K562 (cell line): Measurements from ENCODE around the gene COX6A2. TPM values are rescaled to one million over a fixed set of nuclear protein-coding genes. Genes with fewer than 3 reads are reported as not detected.
A peak's percentile ranks its signal among the peaks of the same experiment; 100 is the strongest.

Source experiments
- ATAC-seq: fragments of 200-7000 bp; cut with Tn5 transposase; 3 replicates; pipeline ENCODE4 v1.9.1; 2020; ENCODE audit warnings: moderate library complexity
- BruUV-seq: library from RNA; stranded (reverse); fragments of 400-500 nt; replicated peaks from 2 replicates; lab custom pipeline; 2021; lab: Mats Ljungman, UMichigan
- CTCF ChIA-PET: fragments of 300-600 bp; formaldehyde crosslinking; extraction: SDS; loops from one replicate; lab custom pipeline; 2021; ENCODE audit warnings: low intra/inter-chr PET ratio; lab: Yijun Ruan, JAX
- POLR2A ChIA-PET: fragments of 300-600, 350-650 bp; sonication (Branson Sonifier 250); formaldehyde crosslinking; extraction: SDS; loops from one replicate; lab custom pipeline; 2021; ENCODE audit warnings: antibody characterized with exemption, inconsistent platforms; lab: Yijun Ruan, JAX
- DNase-seq, 4 experiments: peaks; one replicate each; pipeline versions ENCODE4 v3.0.0 to v3.0.0-alpha.2; 2011 to 2018; ENCODE audit warnings: low spot score in 3 of 4, mixed read lengths in 3 of 4; ENCODE audit errors: extremely low read depth in 1 of 4
- FAIRE-seq: peaks from 2 replicates; lab custom pipeline; 2011; peaks lifted over from hg19 to GRCh38; lab: Jason Lieb, UNC
- H2AFZ ChIP-seq: 2 replicates; pipeline ENCODE4 v1.6.0; 2011; ENCODE audit warnings: low read depth, low read length, control low read depth, inconsistent platforms
- H3K27ac ChIP-seq: fragments of 200-600 bp; 3 replicates; pipeline ENCODE4 v1.8.0; 2011; ENCODE audit warnings: low read depth, mild to moderate bottlenecking, control low read depth, inconsistent platforms, low read length, moderate library complexity, mixed read lengths; ENCODE audit errors: extremely low read depth
- H3K27me3 ChIP-seq, 2 experiments: fragments of 300-600 bp in 1 of 2; 2 replicates in 1 of 2; 3 replicates in 1 of 2; pipeline versions ENCODE4 v1.6.0 to v1.8.0; 2011; ENCODE audit warnings: inconsistent platforms in 2 of 2, low read length in 2 of 2, mild to moderate bottlenecking in 1 of 2, mixed read lengths in 1 of 2, moderate library complexity in 1 of 2; ENCODE audit not compliant: control insufficient read depth in 2 of 2, insufficient read depth in 2 of 2
- H3K36me3 ChIP-seq: fragments of 300-600 bp; 3 replicates; pipeline ENCODE4 v1.8.0; 2011; ENCODE audit warnings: mild to moderate bottlenecking, low read length, inconsistent platforms; ENCODE audit not compliant: control insufficient read depth, insufficient read depth
- H3K4me1 ChIP-seq, 2 experiments: fragments of 200-600 bp in 1 of 2; replicated peaks in 1 of 2; 2 replicates in 1 of 2; 3 replicates in 1 of 2; pipeline versions ENCODE4 v1.5.1 to v1.8.0; 2011; ENCODE audit warnings: inconsistent platforms in 2 of 2, low read length in 2 of 2, mild to moderate bottlenecking in 1 of 2, mixed read lengths in 1 of 2, moderate library complexity in 1 of 2; ENCODE audit not compliant: control insufficient read depth in 2 of 2, insufficient read depth in 2 of 2
- H3K4me2 ChIP-seq: 2 replicates; pipeline ENCODE4 v1.6.1; 2011; ENCODE audit warnings: low read length, control low read depth, inconsistent platforms, mixed read lengths; ENCODE audit not compliant: insufficient read depth
- H3K4me3 ChIP-seq: fragments of 200-600 bp; sonication (generic), shearing (Covaris generic); 2 replicates; pipeline ENCODE4 v1.5.1; 2016; ENCODE audit warnings: control low read depth, inconsistent platforms
- H3K79me2 ChIP-seq: fragments of 200-600 bp; 3 replicates; pipeline ENCODE4 v1.8.0; 2011; ENCODE audit warnings: low read length, inconsistent platforms; ENCODE audit not compliant: control insufficient read depth, insufficient read depth
- H3K9ac ChIP-seq, 2 experiments: 2 replicates each; pipeline versions ENCODE4 v1.6.0 to v1.6.1; 2011; ENCODE audit warnings: low read depth in 2 of 2, low read length in 2 of 2, control low read depth in 1 of 2, inconsistent platforms in 1 of 2, mild to moderate bottlenecking in 1 of 2, mixed read lengths in 1 of 2; ENCODE audit not compliant: insufficient read depth in 1 of 2
- H3K9me1 ChIP-seq: one replicate; pipeline ENCODE4 v1.6.0; 2011; ENCODE audit warnings: inconsistent platforms, mild to moderate bottlenecking, low read length, moderate library complexity; ENCODE audit not compliant: control insufficient read depth, insufficient read depth
- H3K9me3 ChIP-seq: replicated peaks from 2 replicates; pipeline ENCODE4 v1.5.1; 2011; ENCODE audit warnings: low read depth, low read length, inconsistent platforms; ENCODE audit not compliant: control insufficient read depth, insufficient read depth
- H4K20me1 ChIP-seq: replicated peaks from 2 replicates; pipeline ENCODE4 v1.6.1; 2011; ENCODE audit warnings: low read length, inconsistent platforms, mixed read lengths; ENCODE audit not compliant: control insufficient read depth, insufficient read depth
- FOXM1 ChIP-seq, 2 experiments: fragments of 450-650 bp in 1 of 2; sonication (generic) in 1 of 2; formaldehyde crosslinking in 1 of 2; IDR thresholded peaks; 2 replicates each; pipeline versions ENCODE4 v1.6.1 to v1.9.0; 2017 to 2022; ENCODE audit warnings: low read depth in 2 of 2, mild to moderate bottlenecking in 2 of 2, missing genetic modification reagents in 1 of 2, moderate library complexity in 1 of 2
- WGBS: fragments of 100-300 bp; shearing (Covaris generic); methylation state at CpG from one replicate; pipeline ENCODE4 v1.1.6; 2016; ENCODE audit warnings: low coverage, mixed read lengths; ENCODE audit not compliant: insufficient coverage; ENCODE audit errors: missing lambda C conversion rate; 5-methylcytosine and 5-hydroxymethylcytosine counted together
- in situ Hi-C: fragments of 300-500 bp; cut with MboI; formaldehyde crosslinking; loops from 4 replicates; pipeline ENCODE4 v1.15.0; 2018; ENCODE audit warnings: inconsistent platforms, mixed read lengths
- intact Hi-C: fragments of 100-400 bp; cut with micrococcal nuclease; formaldehyde crosslinking; loops from 2 replicates; pipeline ENCODE4 v1.14.2; 2022
- polyA plus RNA-seq, 8 experiments: library from polyadenylated mRNA; depleted of rRNA in 4 of 8; stranded (reverse) in 5 of 8; unstranded in 3 of 8; fragments of >200 nt; fragmentation: Nextera tagmentation in 2 of 8; fragmentation: Illumina TruSeq in 1 of 8; extraction: Ambion mirVana in 2 of 8; extraction: Trizol in 1 of 8; gene quantifications; 2 replicates each; pipeline versions ENCODE4 v1.2.1 to v1.2.3, GENCODE V29; 2011 to 2014; ENCODE audit warnings: inconsistent platforms in 1 of 8, missing spikeins in 1 of 8
- total RNA-seq, 7 experiments: library from RNA; depleted of rRNA in 6 of 7; stranded (reverse); fragments of >200 nt in 6 of 7; fragmentation: Illumina TruSeq in 2 of 7; extraction: Trizol in 2 of 7; gene quantifications; 2 replicates each; pipeline versions ENCODE4 v1.2.1 to v1.2.3, GENCODE V29; 2011 to 2021; ENCODE audit warnings: low replicate concordance in 1 of 7
- TF ChIP-seq, protein P1 (sequence below), 2 experiments: fragments of 450-650 bp; IDR thresholded peaks; 2 replicates each; pipeline ENCODE4 v1.6.1; 2018; ENCODE audit warnings: mild to moderate bottlenecking in 2 of 2, low read depth in 1 of 2; ENCODE audit not compliant: partially characterized antibody in 2 of 2

Gene COX6A2
- total and polyA plus RNA-seq, 9 of the 15 experiments (the other 6 are each of a cell fraction or from before 2014, with no cell fraction given), result not detected

DNA sequence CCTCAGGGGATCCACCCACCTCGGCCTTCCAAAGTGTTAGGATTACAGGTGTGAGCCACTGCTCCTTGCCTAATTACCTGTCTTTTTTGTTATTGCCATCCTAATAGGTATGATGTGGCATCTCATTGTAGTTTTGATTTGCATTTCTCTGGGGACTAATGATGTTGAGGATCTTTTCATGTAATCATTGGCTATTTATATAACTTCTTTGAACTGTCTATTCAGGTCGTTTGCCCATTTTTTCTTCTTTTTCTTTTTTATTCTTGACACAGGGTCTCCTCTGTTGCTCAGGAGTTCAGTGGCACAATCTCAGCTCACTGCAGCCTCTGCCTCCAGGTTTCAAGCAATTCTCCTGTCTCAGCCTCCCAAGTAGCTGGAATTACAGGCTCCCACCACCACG lies 42.5 kb upstream of the COX6A2 start:
- no peaks in the 10 kb centered on the region for H3K27me3 ChIP-seq
- H3K9me1 ChIP-seq, result no peaks in the 10 kb centered on the region
- H3K4me1 ChIP-seq, result peaks cover 15 to 42% of the 10 kb centered on the region in 2 experiments; a peak in 4 of 5 replicates
- no peaks in the 10 kb centered on the region for H3K9me3 ChIP-seq
- FAIRE-seq (no peak), ATAC-seq (no peak), DNase-seq (no peak)
- no peaks in the 10 kb centered on the region for H3K79me2 ChIP-seq
- H3K27ac ChIP-seq, result no peak overlapping the region
- no peak overlapping the region for H3K4me2 ChIP-seq
- in situ Hi-C loops, result no loop called here
- no peak overlapping the region for H3K4me3 ChIP-seq
- H3K36me3 ChIP-seq, result peaks cover 12% of the 10 kb centered on the region; the same call in 1 of the 3 replicates
- H4K20me1 ChIP-seq, result no peaks in the 10 kb centered on the region
- H3K9ac ChIP-seq, result no peak overlapping the region
- 44% methylated on average over 3 of the region's 3 CpGs for WGBS
- CTCF ChIA-PET, result no interaction called here
- H2AFZ ChIP-seq, result no peak overlapping the region
- BruUV-seq, result no TSS peak
- POLR2A ChIA-PET, result interaction anchor here (0.6 to 3.5 kb wide), 3 partner anchors 10 to 280 kb away, joined by 3 to 15 read pairs (median 4); no protein-coding TSS in a partner anchor
- intact Hi-C loops, result loop anchor here (5.0 kb wide), 1 partner anchor 52 kb away; no protein-coding TSS in a partner anchor
- TF ChIP-seq FOXM1 (IDR thresholded peaks at IDR 0.05; ENCODE audit: low read depth) (no peak), FOXM1 (CRISPR knock-in tag; IDR thresholded peaks at IDR 0.05; ENCODE audit: low read depth) (no peak)
- TF ChIP-seq, protein P1, sequence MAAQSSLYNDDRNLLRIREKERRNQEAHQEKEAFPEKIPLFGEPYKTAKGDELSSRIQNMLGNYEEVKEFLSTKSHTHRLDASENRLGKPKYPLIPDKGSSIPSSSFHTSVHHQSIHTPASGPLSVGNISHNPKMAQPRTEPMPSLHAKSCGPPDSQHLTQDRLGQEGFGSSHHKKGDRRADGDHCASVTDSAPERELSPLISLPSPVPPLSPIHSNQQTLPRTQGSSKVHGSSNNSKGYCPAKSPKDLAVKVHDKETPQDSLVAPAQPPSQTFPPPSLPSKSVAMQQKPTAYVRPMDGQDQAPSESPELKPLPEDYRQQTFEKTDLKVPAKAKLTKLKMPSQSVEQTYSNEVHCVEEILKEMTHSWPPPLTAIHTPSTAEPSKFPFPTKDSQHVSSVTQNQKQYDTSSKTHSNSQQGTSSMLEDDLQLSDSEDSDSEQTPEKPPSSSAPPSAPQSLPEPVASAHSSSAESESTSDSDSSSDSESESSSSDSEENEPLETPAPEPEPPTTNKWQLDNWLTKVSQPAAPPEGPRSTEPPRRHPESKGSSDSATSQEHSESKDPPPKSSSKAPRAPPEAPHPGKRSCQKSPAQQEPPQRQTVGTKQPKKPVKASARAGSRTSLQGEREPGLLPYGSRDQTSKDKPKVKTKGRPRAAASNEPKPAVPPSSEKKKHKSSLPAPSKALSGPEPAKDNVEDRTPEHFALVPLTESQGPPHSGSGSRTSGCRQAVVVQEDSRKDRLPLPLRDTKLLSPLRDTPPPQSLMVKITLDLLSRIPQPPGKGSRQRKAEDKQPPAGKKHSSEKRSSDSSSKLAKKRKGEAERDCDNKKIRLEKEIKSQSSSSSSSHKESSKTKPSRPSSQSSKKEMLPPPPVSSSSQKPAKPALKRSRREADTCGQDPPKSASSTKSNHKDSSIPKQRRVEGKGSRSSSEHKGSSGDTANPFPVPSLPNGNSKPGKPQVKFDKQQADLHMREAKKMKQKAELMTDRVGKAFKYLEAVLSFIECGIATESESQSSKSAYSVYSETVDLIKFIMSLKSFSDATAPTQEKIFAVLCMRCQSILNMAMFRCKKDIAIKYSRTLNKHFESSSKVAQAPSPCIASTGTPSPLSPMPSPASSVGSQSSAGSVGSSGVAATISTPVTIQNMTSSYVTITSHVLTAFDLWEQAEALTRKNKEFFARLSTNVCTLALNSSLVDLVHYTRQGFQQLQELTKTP (IDR thresholded peaks at IDR 0.05; ENCODE audit: low read depth in 1 of 2, partially characterized antibody in 2 of 2), result peak in 1 of 2 experiments; percentile 76
- TF ChIP-seq, all 486 proteins: peak for 1
